Fibroblast of villous mesenchyme (primary cell): ENCODE measurements around the gene PKHD1. TPM values are rescaled to one million over a fixed set of nuclear protein-coding genes. Genes with fewer than 3 reads are reported as not detected.

Experiments
- DNase-seq: peaks from one replicate; pipeline ENCODE4 v3.0.0-alpha.2; 2010; ENCODE audit warnings: low read depth
- H3K4me3 ChIP-seq: 2 replicates; pipeline ENCODE4 v1.5.1; 2011; ENCODE audit warnings: low read depth, mild to moderate bottlenecking, low read length
- total RNA-seq: library from RNA; depleted of rRNA; stranded (reverse); fragments of >200 nt; gene quantifications from 2 replicates; pipeline ENCODE4 v1.2.3, GENCODE V29; 2012
- TF ChIP-seq, protein P1 (sequence below): IDR thresholded peaks from 2 replicates; pipeline ENCODE4 v1.5.1; 2012; ENCODE audit warnings: low read depth, mild to moderate bottlenecking, low read length; ENCODE audit not compliant: insufficient read depth

The PKHD1 gene
- total RNA-seq, 1 donor = not detected

DNA sequence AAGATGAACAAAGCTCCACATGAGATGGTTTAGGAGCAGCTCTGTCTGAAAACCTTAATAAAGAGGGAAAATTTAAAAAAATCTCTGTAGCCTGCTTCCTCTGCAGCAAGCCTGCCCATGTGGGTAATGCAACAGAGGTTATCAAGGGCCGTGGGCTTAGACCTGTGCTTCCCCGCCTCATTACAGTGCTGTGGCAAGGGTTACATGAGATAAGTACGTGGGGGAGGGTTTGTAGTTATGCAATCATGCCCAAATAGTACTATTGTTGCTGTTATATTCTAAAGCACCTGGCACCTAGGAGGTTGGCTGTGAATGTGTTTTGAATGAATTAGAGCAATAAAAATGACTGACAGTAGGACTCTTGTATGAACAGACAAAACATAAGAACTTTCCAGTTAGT is 68.3 kb downstream of the PKHD1 start:
- TF ChIP-seq, protein P1, sequence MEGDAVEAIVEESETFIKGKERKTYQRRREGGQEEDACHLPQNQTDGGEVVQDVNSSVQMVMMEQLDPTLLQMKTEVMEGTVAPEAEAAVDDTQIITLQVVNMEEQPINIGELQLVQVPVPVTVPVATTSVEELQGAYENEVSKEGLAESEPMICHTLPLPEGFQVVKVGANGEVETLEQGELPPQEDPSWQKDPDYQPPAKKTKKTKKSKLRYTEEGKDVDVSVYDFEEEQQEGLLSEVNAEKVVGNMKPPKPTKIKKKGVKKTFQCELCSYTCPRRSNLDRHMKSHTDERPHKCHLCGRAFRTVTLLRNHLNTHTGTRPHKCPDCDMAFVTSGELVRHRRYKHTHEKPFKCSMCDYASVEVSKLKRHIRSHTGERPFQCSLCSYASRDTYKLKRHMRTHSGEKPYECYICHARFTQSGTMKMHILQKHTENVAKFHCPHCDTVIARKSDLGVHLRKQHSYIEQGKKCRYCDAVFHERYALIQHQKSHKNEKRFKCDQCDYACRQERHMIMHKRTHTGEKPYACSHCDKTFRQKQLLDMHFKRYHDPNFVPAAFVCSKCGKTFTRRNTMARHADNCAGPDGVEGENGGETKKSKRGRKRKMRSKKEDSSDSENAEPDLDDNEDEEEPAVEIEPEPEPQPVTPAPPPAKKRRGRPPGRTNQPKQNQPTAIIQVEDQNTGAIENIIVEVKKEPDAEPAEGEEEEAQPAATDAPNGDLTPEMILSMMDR = no peak
- DNase-seq = no peak
- no peak overlapping the region for H3K4me3 ChIP-seq

DNA sequence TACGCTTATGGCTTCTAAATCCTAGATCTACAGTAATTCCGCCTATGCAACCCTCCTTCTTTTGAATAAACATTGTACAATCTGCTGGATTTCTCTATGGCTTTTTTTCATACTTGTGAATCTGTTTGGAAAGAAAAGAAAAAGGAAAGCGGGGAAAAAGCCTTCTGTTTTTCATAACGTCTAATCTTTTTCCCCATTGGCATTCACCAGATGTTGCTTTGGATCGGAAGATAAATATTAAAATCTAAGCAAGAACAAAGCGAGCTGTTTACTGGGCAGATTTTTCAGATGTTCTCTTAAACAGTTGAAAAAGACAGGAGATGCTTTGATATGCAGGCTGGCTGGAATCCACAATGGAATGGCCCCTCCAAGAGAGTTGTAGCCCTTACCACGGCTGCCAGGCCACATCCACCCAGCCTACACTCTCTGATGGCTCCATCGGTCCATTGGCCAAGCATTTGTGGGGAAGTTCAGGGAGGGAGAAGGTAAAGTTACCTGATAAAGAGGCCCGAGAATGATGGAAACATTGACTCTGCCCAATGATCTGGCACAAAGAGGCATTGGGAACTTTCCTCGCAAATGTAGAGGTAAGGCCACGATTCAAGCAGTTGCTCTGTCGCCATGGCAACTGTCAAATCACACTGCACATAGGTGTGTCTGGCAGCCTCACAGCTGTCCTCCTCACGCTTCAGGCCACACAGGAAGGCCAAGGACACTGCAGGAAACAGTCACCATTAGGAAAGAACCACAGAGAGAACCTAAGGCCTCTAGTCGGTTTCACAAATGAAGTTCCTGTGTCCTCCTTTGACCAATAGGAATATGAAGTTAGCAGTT is 70.3 kb downstream of the PKHD1 start:
- no peak overlapping the region for H3K4me3 ChIP-seq
- no peak for DNase-seq
- TF ChIP-seq, protein P1 = no peak

DNA sequence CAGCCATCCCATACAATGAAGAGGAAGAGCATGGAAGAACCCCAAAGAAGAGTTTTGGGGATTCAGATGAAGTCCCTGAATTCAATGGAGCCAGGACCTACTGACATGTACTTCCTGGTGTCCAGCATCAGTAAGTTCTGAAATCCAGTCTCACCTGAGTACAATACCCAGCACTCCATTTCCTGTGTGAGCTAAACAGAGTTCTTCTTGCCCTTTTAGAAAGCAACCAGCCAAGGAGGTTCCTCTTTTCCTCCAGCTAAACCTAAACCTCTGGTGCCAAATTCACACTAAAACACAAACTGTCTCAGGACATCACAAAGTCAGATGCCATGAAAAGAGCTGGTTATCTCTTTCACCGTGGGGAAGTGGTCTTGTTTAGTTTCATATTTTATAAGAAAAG is 71.5 kb downstream of the PKHD1 start:
- no peak for DNase-seq
- no peak overlapping the region for H3K4me3 ChIP-seq
- TF ChIP-seq, protein P1 = no peak

DNA sequence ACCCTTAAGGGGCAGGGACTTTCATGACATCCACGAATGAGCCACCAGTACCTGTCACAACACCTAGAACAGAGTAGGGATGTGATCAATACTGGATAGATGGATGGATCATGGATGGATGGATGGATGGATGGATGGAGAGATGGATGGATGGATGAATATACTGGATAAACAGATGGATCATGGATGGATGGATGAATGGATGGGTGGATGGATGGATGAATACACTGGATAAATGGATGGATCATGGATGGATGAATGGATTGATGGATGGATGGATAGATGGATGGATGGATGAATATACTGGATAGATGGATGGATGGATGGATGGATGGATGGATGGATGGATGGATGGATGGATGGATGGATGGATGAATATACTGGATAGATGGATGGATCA is 73.0 kb downstream of the PKHD1 start:
- H3K4me3 ChIP-seq = no peak overlapping the region
- TF ChIP-seq, protein P1 = no peak
- DNase-seq = no peak

DNA sequence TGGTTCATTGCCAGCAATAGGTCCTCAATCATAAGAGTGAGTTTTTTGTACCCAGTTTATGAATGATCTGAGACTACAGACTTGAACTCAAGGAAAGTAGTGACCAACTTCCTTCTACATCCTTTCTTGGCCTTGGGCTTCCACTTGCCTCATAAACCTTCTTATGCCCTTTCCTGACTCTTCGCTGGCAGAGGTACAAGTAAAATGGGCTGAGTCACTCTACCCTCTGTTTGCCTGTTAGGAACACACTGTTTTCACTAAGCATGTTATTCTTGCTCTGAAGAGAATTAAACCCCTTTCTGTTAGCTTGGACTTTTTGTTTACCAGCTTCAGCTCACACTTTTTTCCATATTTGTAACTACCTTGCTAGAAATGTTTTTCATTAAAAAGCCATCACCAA is 74.4 kb downstream of the PKHD1 start:
- TF ChIP-seq, protein P1 = no peak
- no peak overlapping the region for H3K4me3 ChIP-seq
- no peak for DNase-seq

DNA sequence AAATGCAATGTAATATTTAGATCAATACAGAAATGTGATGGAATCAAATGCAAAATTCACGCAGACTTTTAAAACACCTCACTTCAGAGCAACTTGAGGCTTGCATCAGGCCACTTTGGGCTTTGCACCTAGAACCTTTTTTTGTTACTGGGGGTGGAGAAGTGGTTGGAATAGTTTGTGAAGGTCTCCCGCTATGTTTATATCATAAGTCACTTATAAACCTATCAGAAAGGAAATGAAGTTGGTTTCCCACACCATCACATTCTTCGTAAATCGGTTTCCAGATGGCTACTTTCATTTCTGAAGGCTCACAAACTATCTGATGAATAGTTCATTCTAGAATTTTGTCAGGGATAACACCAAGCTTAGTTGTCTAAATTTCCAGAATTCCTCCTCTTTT is 74.8 kb downstream of the PKHD1 start:
- no peak for DNase-seq
- H3K4me3 ChIP-seq = no peak overlapping the region
- TF ChIP-seq, protein P1 = no peak

DNA sequence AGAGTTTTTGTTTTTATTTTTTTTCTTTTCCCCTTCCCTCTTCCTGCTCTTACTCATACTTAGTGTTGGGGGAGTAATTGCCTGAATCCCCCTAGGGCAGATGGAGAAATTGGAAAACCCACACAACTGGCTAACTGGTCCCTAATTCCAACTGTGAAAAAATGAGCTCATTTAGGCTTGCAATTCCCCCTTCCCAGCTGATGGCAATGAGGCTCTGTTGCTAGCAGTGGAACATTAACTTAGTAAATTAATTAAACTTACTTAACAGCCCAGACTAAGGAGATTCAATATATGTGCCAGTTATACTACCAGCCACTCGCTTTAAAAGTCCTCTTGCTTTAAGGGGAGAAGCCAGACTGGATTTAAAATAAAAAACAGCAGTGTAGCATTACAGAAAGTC is 76.6 kb downstream of the PKHD1 start:
- no peak overlapping the region for H3K4me3 ChIP-seq
- DNase-seq = no peak
- TF ChIP-seq, protein P1 = no peak
